OCI-LY7 (cell line): ENCODE results near the gene IQGAP2.

Experiments
- EZH2phosphoT487 ChIP-seq: fragments of 200-600 bp; sonication (generic); IDR thresholded peaks from 2 replicates; pipeline ENCODE4 v1.6.1; 2018; ENCODE audit warnings: low read depth, borderline replicate concordance, mild to moderate bottlenecking, mixed run types, antibody characterized with exemption, low read length, moderate library complexity, mixed read lengths
- TF ChIP-seq, protein P1 (sequence below): fragments of 200-600 bp; sonication (generic); conservative IDR thresholded peaks from 2 replicates; pipeline ENCODE4 v1.5.1; 2014; ENCODE audit warnings: mild to moderate bottlenecking, antibody characterized with exemption, low read length, moderate library complexity, mixed read lengths

DNA sequence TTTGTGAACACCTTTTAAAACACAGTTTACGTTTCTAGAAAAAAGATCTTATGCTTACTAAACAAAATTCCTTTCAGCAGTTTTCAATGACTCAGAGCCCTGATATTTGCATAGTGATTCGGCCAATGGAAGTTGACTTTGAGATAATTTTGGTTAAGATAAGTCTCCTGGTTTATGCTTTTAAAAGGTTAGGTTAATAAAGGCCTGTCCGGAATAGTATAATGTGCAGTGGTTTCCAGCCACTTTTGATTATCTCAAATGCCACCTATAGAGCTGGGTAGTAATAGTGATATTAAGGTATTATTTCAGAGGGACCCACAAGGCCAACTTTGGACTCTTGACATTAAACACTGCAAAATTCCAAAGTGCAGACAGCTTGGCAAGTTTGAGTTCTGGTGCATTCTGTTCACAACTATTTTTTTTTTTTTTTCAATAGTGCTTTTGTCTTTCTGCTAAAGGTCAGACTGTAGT lies 134.0 kb downstream of the IQGAP2 start:
- TF ChIP-seq, protein P1, sequence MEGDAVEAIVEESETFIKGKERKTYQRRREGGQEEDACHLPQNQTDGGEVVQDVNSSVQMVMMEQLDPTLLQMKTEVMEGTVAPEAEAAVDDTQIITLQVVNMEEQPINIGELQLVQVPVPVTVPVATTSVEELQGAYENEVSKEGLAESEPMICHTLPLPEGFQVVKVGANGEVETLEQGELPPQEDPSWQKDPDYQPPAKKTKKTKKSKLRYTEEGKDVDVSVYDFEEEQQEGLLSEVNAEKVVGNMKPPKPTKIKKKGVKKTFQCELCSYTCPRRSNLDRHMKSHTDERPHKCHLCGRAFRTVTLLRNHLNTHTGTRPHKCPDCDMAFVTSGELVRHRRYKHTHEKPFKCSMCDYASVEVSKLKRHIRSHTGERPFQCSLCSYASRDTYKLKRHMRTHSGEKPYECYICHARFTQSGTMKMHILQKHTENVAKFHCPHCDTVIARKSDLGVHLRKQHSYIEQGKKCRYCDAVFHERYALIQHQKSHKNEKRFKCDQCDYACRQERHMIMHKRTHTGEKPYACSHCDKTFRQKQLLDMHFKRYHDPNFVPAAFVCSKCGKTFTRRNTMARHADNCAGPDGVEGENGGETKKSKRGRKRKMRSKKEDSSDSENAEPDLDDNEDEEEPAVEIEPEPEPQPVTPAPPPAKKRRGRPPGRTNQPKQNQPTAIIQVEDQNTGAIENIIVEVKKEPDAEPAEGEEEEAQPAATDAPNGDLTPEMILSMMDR, result no peak
- no peak for TF ChIP-seq EZH2phosphoT487
